Body of pancreas (tissue), 4 donors: ENCODE measurements around the gene NUDT1. TPM values are rescaled to one million over a fixed set of nuclear protein-coding genes. Genes with fewer than 3 reads are reported as not detected.

Source experiments
- ATAC-seq: fragments of 150-250 bp; one replicate; pipeline ENCODE4 v1.9.1; 2016
- DNase-seq, 4 donors: peaks; one replicate each; pipeline ENCODE4 v3.0.0-alpha.2; 2019
- H3K27ac ChIP-seq, 4 donors: fragments of 200-600 bp; sonication (generic); 1 replicate in 3 of 4; 2 replicates in 1 of 4; pipeline versions ENCODE4 v1.5.1 to v1.6.1; 2016 to 2019; ENCODE audit warnings: mild to moderate bottlenecking in 1 of 4, mixed read lengths in 1 of 4, moderate library complexity in 1 of 4
- H3K27me3 ChIP-seq, 2 donors: fragments of 200-600 bp; sonication (generic); one replicate each; pipeline ENCODE4 v1.6.0; 2016; ENCODE audit warnings: mild to moderate bottlenecking in 1 of 2
- H3K36me3 ChIP-seq, 2 donors: fragments of 200-600 bp; sonication (generic); replicated peaks in 1 of 2; 2 replicates each; pipeline ENCODE4 v1.5.1; 2016; ENCODE audit warnings: low read depth in 2 of 2; ENCODE audit not compliant: insufficient read depth in 1 of 2
- H3K4me1 ChIP-seq: fragments of 200-600 bp; sonication (generic); one replicate; pipeline ENCODE4 v1.6.0; 2016
- H3K4me3 ChIP-seq, 2 donors: fragments of 200-600 bp; sonication (generic); 1 replicate in 1 of 2; 2 replicates in 1 of 2; pipeline ENCODE4 v1.5.1; 2016 to 2019
- H3K9me3 ChIP-seq, 3 donors: fragments of 200-600 bp; sonication (generic); 1 replicate in 2 of 3; 2 replicates in 1 of 3; pipeline ENCODE4 v1.5.1; 2016
- CTCF ChIP-seq, 7 experiments: fragments of 450-650 bp in 4 of 7; fragments of 200-600 bp in 3 of 7; sonication (generic) in 3 of 7; IDR thresholded peaks; one replicate each; pipeline ENCODE4 v1.5.1; 2016 to 2019; ENCODE audit warnings: antibody characterized with exemption in 7 of 7
- POLR2A ChIP-seq, 3 donors: fragments of 450-650 bp; IDR thresholded peaks; one replicate each; pipeline ENCODE4 v1.6.1; 2016; ENCODE audit warnings: antibody characterized with exemption in 3 of 3, mild to moderate bottlenecking in 2 of 3
- WGBS, 2 donors: methylation state at CpG; one replicate each; pipeline ENCODE4 v1.1.5; 2017; 5-methylcytosine and 5-hydroxymethylcytosine counted together
- intact Hi-C: fragments of 100-400 bp; cut with DNase I; formaldehyde crosslinking; loops from one replicate; pipeline ENCODE4 v1.15.1; 2023
- total RNA-seq, 2 donors: library from RNA; depleted of rRNA; stranded (reverse); fragments of >200 nt; gene quantifications; one replicate each; pipeline ENCODE4 v1.1.0, GENCODE V29; 2016

Gene NUDT1
- total RNA-seq, 2 donors from 2014 or later: 26.2 TPM; not detected in 1

DNA sequence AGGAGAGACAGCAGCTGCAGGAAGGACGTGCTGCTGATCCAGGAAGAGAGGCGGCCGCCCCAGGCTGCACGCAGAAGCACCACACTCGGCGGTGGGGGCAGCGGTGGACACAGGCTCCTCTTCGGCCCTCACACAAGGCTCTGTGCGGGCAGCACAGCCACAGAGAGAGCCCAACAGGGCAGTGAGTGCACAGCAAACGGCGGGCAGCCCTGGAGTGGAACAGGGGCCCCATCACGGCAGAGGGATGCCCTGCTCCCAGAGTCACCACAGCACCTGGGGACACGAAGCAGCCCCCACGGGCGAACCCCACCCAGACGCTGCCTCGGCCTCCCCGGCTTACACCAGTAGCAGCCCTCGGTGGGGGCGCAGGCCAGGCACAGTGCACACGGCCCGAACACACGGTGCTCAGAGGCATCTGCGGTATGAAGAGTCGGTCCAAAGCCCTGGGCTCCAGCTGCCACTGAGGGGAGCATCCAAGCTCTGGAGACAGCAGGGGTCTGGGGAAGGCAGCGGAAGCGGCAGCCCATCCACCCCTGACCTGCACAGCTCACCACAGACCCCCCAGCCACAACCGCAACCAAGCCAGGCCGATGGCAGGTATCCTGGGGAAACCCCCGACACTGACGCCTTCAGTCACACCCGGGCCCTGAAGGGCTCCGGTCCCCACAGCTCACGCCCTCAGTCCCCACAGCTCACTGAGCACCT is 16.8 kb downstream of the NUDT1 start:
- ATAC-seq: no peak
- intact Hi-C loops: no loop called here

GRCh38 chr7:2259480-2259879 is 17.5 kb downstream of the NUDT1 start:
- WGBS, 2 donors: 85 to 86% methylated on average over 3 to 9 of the region's 9 CpGs
- Histone ChIP-seq H3K9me3 (no peaks in the 10 kb centered on the region), H3K27ac (no peak overlapping the region), H3K27me3 (no peaks in the 10 kb centered on the region), H3K4me3 (no peak overlapping the region), H3K36me3 (peaks cover 0 to 7% of the 10 kb centered on the region in 2 donors), H3K4me1 (no peaks in the 10 kb centered on the region)
- no peak for DNase-seq
- TF ChIP-seq POLR2A (IDR thresholded peaks at IDR 0.05): no peak
- no peak for TF ChIP-seq CTCF (IDR thresholded peaks at IDR 0.05)
- intact Hi-C loops: no loop called here
- ATAC-seq: no peak

More for the DNA sequence above, 16.8 kb downstream of the NUDT1 start:
- 88 to 98% methylated on average over 10 to 30 of the region's 34 CpGs for WGBS, 2 donors
- H3K4me3 ChIP-seq: no peak overlapping the region
- H3K27me3 ChIP-seq: no peaks in the 10 kb centered on the region
- H3K9me3 ChIP-seq: no peaks in the 10 kb centered on the region
- H3K4me1 ChIP-seq: no peaks in the 10 kb centered on the region
- no peak for TF ChIP-seq CTCF (IDR thresholded peaks at IDR 0.05)
- no peak for TF ChIP-seq POLR2A (IDR thresholded peaks at IDR 0.05)
- H3K27ac ChIP-seq: no peak overlapping the region
- no peak for DNase-seq
- H3K36me3 ChIP-seq: peaks cover 0 to 7% of the 10 kb centered on the region in 2 donors

DNA sequence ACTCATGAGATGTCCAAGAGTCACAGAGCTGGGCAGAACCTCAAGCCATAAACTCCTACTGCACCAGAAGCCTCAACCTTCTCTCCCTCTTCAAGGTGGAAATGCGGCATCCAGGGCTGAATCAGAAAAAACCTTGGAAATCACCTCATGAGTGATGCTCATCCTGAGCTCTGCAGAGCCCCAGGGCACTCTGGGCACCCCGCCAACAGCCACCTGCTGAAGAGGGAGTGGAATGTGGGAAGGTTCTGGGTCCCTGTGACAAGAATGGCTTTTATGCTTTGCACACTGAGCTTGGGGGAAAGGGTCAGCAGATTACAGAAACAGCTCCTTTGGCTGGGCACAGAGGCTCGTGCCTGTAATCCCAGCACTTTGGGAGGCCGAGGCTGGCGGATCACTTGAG is 18.8 kb downstream of the NUDT1 start:
- H3K36me3 ChIP-seq: peaks cover 0 to 7% of the 10 kb centered on the region in 2 donors
- H3K4me1 ChIP-seq: no peaks in the 10 kb centered on the region
- no peaks in the 10 kb centered on the region for H3K27me3 ChIP-seq
- H3K9me3 ChIP-seq: no peaks in the 10 kb centered on the region
- no peak for TF ChIP-seq CTCF (IDR thresholded peaks at IDR 0.05)
- no peak for TF ChIP-seq POLR2A (IDR thresholded peaks at IDR 0.05)
- intact Hi-C loops: no loop called here
- H3K27ac ChIP-seq: no peak overlapping the region
- no peak for ATAC-seq
- WGBS, 2 donors: 59 to 62% methylated on average over 5 of the region's 5 CpGs
- peak in 3 of 4 donors; percentile 30 to 56 (median 44) for DNase-seq
- no peak overlapping the region for H3K4me3 ChIP-seq

GRCh38 chr7:2261611-2262010 is 19.6 kb downstream of the NUDT1 start:
- peak in 1 of 4 donors; percentile 27 for DNase-seq
- Histone ChIP-seq H3K4me1 (no peaks in the 10 kb centered on the region), H3K9me3 (no peaks in the 10 kb centered on the region), H3K36me3 (peaks cover 0 to 5% of the 10 kb centered on the region in 2 donors), H3K4me3 (no peak overlapping the region), H3K27ac (peak overlapping the region in 1 of 4 donors; percentile 31), H3K27me3 (no peaks in the 10 kb centered on the region)
- ATAC-seq: no peak
- intact Hi-C loops: no loop called here
- TF ChIP-seq CTCF (IDR thresholded peaks at IDR 0.05) (no peak), POLR2A (IDR thresholded peaks at IDR 0.05) (no peak)
- WGBS, 2 donors: 79 to 87% methylated on average over 11 to 14 of the region's 14 CpGs

DNA sequence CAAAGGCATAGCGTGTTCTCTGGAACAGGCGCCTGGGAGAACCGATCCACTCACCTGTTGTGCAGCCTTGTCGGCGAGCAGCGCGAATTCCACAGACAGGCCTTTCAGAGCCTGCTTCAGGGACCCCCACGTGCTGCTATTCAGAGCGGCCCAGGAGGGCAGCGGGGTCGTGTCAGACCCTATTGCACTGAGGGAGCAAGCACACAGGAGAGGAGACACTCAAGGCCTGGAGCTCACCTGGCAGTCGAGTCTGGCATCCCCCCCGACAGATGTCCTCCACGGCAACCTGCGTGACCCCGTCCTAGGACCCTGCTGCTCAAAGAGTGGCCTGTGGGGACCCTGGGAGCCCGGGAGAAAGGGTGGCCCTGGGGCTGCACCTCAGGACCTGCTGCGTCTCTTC is 21.1 kb downstream of the NUDT1 start:
- no peak for TF ChIP-seq CTCF (IDR thresholded peaks at IDR 0.05)
- TF ChIP-seq POLR2A (IDR thresholded peaks at IDR 0.05): no peak
- Histone ChIP-seq H3K27ac (no peak overlapping the region), H3K36me3 (peaks cover 0 to 4% of the 10 kb centered on the region in 2 donors), H3K27me3 (no peaks in the 10 kb centered on the region), H3K9me3 (no peaks in the 10 kb centered on the region), H3K4me1 (no peaks in the 10 kb centered on the region), H3K4me3 (no peak overlapping the region)
- intact Hi-C loops: no loop called here
- no peak for ATAC-seq
- WGBS, 2 donors: 89 to 100% methylated on average over 3 to 18 of the region's 18 CpGs
- no peak for DNase-seq
